ENCODE measurements around the gene CLECL1. TPM values are rescaled to one million over a fixed set of nuclear protein-coding genes. Genes with fewer than 3 reads are reported as not detected.
"Not testable (repeated sequence)": the region's sequence is repeated elsewhere in the genome, so short reads cannot be mapped to it uniquely, and the experiment has no call there.

Gene CLECL1
- total and polyA plus RNA-seq, 2 donors (not counting 3 experiments of a cell fraction or from before 2014, with no cell fraction given): not detected

GRCh38 chr12:9706086-9706685, 26.7 kb downstream of the CLECL1 start:
- H3K9me1 ChIP-seq (replicated peaks; ENCODE audit: control insufficient read depth, extremely low read depth, insufficient read depth, low read length): no peaks in the 10 kb centered on the region
- H3K4me2 ChIP-seq (ENCODE audit: insufficient read depth, low read length): no peak overlapping the region
- no peaks in the 10 kb centered on the region for H3K27me3 ChIP-seq (ENCODE audit: control insufficient read depth in 2 of 2, insufficient read depth in 2 of 2, low read length in 2 of 2)
- dilution Hi-C loops (cut with MboI; ENCODE audit: extremely low pct_ligation_motif_present, low sequenced_read_pairs) (no loop called here), intact Hi-C loops (cut with micrococcal nuclease) (loop anchor here (5.0 kb wide), 1 partner anchor 329 kb away; no protein-coding TSS in a partner anchor)
- no peaks in the 10 kb centered on the region for H3K4me1 ChIP-seq (ENCODE audit: control insufficient read depth, extremely low read depth, insufficient read depth, low read length)
- no peak for TF ChIP-seq CTCF (IDR thresholded peaks at IDR 0.05; ENCODE audit: extremely low read depth in 1 of 2, insufficient read depth in 1 of 2, low read depth in 1 of 2, low read length in 2 of 2)
- no peak for TF ChIP-seq EZH2 (IDR thresholded peaks at IDR 0.05; ENCODE audit: borderline replicate concordance, low read depth, low read length, severe bottlenecking)
- TF ChIP-seq MAX (IDR thresholded peaks at IDR 0.05; ENCODE audit: insufficient read depth, insufficient read length): no peak
- no peak for TF ChIP-seq FOS (IDR thresholded peaks at IDR 0.05; ENCODE audit: borderline replicate concordance, insufficient read depth, low read length)
- TF ChIP-seq GATA2 (IDR thresholded peaks at IDR 0.05; ENCODE audit: insufficient read depth, insufficient read length, low read depth, low read length): no peak
- no peak for TF ChIP-seq MYC (IDR thresholded peaks at IDR 0.05; ENCODE audit: low read depth, low read length)
- TF ChIP-seq POLR2AphosphoS5 (IDR thresholded peaks at IDR 0.05; ENCODE audit: insufficient read depth, low read depth, low read length): no peak
- TF ChIP-seq JUN (IDR thresholded peaks at IDR 0.05; ENCODE audit: borderline replicate concordance, insufficient read depth, insufficient read length, low read depth): no peak
- TF ChIP-seq POLR2A (IDR thresholded peaks at IDR 0.05; ENCODE audit: low read depth, low read length): no peak
- H3K9ac ChIP-seq (replicated peaks; ENCODE audit: extremely low read depth, insufficient read depth, low read length): no peak overlapping the region
- POLR2A ChIA-PET: no interaction called here
- H3K4me3 ChIP-seq (replicated peaks in 1 of 3; ENCODE audit: insufficient read depth in 1 of 3, low read depth in 1 of 3, low read length in 3 of 3): no peak overlapping the region
- FAIRE-seq: peak; percentile 53
- H3K79me2 ChIP-seq (ENCODE audit: control insufficient read depth, insufficient read depth, low read length): no peaks in the 10 kb centered on the region
- no peaks in the 10 kb centered on the region for H4K20me1 ChIP-seq (replicated peaks; ENCODE audit: control insufficient read depth, extremely low read depth, insufficient read depth, low read length)
- no peak for DNase-seq (ENCODE audit: low read depth, low spot score)
- no peaks in the 10 kb centered on the region for H3K36me3 ChIP-seq (ENCODE audit: control insufficient read depth in 2 of 2, extremely low read depth in 1 of 2, insufficient read depth in 2 of 2, low read length in 2 of 2)
- no peak overlapping the region for H3K27ac ChIP-seq (ENCODE audit: insufficient read depth, low read depth, low read length)
- no TSS peak for BruUV-seq (replicated peaks)
- H2AFZ ChIP-seq (ENCODE audit: low read depth, low read length): no peak overlapping the region
- no peaks in the 10 kb centered on the region for H3K9me3 ChIP-seq (replicated peaks; ENCODE audit: control insufficient read depth, insufficient read depth, low read length)
- CTCF ChIA-PET: interaction anchor here (1.0 to 1.7 kb wide), 5 partner anchors 9 to 70 kb away, joined by 3 to 5 read pairs (median 5); no protein-coding TSS in a partner anchor

GRCh38 chr12:9704561-9704960, 28.3 kb downstream of the CLECL1 start:
- H3K79me2 ChIP-seq (ENCODE audit: control insufficient read depth, insufficient read depth, low read length); H3K9me3 ChIP-seq (replicated peaks; ENCODE audit: control insufficient read depth, insufficient read depth, low read length); H3K4me3 ChIP-seq (replicated peaks in 1 of 3; ENCODE audit: insufficient read depth in 1 of 3, low read depth in 1 of 3, low read length in 3 of 3); H3K27ac ChIP-seq (ENCODE audit: insufficient read depth, low read depth, low read length); CTCF ChIA-PET; H3K36me3 ChIP-seq (ENCODE audit: control insufficient read depth in 2 of 2, extremely low read depth in 1 of 2, insufficient read depth in 2 of 2, low read length in 2 of 2); dilution Hi-C loops (cut with MboI; ENCODE audit: extremely low pct_ligation_motif_present, low sequenced_read_pairs); DNase-seq (ENCODE audit: low read depth, low spot score); H2AFZ ChIP-seq (ENCODE audit: low read depth, low read length); H3K27me3 ChIP-seq (ENCODE audit: control insufficient read depth in 2 of 2, insufficient read depth in 2 of 2, low read length in 2 of 2); H3K9ac ChIP-seq (replicated peaks; ENCODE audit: extremely low read depth, insufficient read depth, low read length); H4K20me1 ChIP-seq (replicated peaks; ENCODE audit: control insufficient read depth, extremely low read depth, insufficient read depth, low read length); FAIRE-seq; H3K4me2 ChIP-seq (ENCODE audit: insufficient read depth, low read length); H3K9me1 ChIP-seq (replicated peaks; ENCODE audit: control insufficient read depth, extremely low read depth, insufficient read depth, low read length); intact Hi-C loops (cut with micrococcal nuclease); BruUV-seq (replicated peaks); POLR2A ChIA-PET: not testable (repeated sequence)
- peaks cover 12% of the 10 kb centered on the region for H3K4me1 ChIP-seq (ENCODE audit: control insufficient read depth, extremely low read depth, insufficient read depth, low read length)
